Dermis microvascular lymphatic vessel endothelial cell (primary cell): Measurements from ENCODE around the gene ZSCAN1. TPM values are rescaled to one million over a fixed set of nuclear protein-coding genes. Genes with fewer than 3 reads are reported as not detected.
A peak's percentile ranks its signal among the peaks of the same experiment; 100 is the strongest.

Experiments used
- DNase-seq, 2 donors: peaks; one replicate each; pipeline versions ENCODE4 v3.0.0 to v3.0.0-alpha.2; 2010; ENCODE audit warnings: low read depth in 2 of 2
- total RNA-seq: library from RNA; depleted of rRNA; stranded (reverse); fragments of >200 nt; gene quantifications from 2 replicates; pipeline ENCODE4 v1.2.1, GENCODE V29; 2014

The ZSCAN1 gene
- total RNA-seq, 1 donor from 2014 or later: not detected

DNA sequence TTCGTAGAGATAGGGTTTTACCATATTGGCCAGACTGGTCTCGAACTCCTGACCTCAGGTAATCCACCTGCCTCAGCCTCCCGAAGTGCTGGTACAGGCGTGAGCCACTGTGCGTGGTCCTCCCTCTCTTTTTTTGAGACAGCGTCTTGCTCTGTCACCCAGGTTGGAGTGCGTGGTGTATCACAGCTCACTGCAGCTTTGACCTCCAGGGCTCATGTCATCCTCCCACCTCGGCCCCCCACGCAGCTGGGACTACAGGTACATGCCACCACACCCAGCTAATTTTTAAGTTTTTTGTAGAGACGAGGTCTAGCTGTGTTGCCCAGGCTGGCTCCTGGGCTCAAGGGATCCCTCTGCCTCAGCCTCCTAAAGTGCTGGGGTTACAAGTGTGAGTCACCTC is 46.0 kb downstream of the ZSCAN1 start:
- DNase-seq: no peak

DNA sequence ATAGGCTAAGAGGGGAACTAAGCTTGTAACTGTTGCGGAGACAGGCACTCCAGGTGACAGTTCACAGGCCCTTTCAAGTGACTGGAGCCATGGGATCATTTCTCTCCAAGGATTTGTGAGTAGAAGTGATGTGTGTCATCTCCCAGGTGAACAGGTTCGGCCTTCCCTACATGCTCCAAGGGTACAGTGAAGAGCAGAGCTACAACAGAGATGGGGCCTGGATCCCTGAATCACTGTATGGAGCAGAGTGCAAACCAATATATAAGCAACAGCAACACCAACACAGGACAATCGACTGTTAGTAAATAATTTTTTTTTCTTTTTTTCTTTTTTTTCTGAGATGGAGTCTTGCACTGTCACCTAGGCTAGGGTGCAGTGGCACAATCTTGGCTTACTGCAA is 49.2 kb downstream of the ZSCAN1 start:
- DNase-seq: no peak

DNA sequence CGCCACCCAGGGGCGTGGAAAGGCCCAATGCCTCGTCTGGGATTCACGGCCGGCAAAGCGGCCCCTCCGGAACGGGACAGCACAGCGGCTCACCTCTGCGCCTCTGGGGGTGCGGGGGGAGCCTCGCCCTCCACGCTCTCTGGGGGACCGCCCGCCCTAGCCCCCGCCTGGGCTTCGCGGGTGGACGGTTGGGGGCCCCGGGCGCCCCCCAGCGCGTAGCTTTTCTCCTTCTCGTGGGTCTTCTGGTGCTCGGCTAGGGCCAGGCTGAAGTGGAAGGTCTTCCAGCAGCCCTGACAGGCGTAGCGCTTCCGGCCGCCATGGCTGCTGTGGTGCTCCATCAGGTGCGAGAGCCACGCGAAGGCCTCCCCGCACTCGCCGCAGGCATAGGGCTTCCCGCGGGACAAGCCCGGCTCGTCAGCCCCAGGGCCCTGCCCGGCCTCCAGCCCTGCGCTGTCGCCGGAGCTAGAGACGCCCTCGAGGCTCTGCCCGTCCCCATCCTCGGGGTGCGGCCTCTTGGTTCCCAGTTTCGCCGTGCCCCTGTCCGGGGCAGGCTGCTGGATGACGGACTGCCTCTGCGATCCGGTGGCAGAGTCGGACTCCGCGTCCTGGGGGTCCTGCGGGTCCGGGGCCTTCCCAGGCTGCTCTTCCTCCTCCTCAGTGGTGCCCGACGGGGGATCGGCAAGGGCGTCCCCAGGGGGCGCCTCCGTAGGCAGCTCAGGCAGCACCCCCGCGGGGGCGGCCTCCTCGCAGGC is 50.9 kb downstream of the ZSCAN1 start:
- no peak for DNase-seq

DNA sequence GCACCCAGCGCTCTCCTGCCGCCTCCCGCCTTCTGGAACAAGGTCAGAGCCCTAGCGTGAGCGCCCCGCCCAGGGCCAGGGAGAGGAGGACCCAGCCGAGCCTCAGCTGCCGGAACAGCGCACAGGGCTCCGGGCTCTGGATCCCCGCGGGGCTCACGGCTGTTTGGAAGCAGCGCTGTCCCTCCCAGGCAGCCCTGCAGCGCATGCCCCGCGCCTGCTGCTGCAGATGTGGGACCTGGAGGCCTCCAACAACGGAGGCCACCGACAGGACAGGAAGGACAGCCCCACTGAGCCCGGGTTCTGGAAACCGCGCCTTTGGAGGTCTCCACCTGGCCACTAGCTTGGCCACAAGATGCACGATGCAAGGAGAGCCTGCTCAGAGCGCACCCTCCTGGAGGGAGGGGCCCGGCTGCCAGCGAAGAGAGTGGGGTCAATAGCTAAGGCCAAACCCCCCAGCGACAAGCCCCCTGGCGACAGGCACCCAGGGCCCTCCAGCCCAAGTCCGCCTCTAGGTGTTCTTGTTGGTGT is 51.6 kb downstream of the ZSCAN1 start:
- DNase-seq: no peak

DNA sequence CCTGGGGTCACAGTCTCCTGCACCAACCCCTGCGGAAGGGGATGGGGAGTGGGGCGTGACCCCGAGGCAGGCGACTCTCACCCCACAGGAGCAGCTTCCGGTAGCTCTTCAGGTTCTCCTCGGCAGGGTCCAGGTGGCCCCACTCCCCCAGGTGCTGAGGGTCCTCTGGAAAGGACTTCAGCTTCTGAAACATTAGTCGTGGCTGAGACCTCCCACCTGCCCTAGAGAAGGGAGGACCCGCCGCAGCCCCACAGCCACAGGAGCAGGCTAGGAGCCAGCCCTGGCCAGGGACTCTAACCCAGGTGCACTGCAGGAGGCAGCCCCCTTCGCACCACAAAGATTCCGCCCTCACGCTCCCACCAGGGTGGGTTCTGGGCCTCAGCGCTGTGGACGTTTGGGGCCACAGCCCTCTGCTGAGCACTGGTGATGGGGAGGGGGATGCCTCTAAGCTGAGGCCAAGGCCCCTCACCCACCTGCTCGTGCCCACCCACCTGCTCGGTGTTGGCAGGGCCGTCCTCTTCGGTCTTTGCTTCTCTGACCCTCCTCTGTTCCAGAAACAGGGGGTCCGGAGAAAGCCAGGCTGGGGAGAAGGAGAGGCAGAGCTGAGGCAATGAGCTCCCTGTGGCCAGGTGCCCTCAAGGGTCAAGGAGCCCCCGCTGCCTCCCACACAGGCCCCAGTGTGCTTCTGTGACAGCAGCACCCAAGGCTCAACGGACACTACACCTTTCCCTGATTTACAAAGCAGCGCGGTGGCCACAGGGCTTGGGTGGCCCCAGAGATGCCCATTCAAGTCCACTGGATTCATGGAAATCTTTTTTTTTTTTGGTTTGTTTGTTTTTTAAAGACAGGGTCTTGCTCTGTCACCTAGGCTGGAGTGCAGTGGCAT is 53.2 kb downstream of the ZSCAN1 start:
- no peak for DNase-seq

DNA sequence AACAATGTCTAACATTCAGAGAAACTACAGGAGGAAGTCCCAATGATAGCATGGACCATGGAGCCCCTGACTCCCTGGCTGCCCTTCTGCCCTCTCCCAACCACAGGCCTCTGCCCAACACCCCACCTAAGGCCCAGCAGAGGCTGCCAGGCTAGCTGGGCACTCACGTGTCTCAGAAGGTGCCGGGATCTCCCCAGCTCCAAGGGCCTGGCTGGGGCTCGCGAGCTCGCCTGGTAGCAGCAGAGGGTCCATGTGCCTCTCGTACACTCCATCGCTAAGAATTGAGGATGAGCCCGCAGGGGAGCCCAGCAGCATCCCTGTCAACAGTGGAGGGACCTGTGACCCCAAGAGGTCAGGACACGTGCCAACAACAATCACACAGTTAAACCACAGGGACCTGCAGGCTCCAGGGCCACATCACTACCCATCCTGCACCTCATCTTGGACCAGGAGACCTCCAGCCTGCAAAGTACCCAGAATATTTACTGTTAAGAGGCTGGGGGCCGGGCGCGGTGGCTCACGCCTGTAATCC is 54.8 kb downstream of the ZSCAN1 start:
- DNase-seq: no peak

DNA sequence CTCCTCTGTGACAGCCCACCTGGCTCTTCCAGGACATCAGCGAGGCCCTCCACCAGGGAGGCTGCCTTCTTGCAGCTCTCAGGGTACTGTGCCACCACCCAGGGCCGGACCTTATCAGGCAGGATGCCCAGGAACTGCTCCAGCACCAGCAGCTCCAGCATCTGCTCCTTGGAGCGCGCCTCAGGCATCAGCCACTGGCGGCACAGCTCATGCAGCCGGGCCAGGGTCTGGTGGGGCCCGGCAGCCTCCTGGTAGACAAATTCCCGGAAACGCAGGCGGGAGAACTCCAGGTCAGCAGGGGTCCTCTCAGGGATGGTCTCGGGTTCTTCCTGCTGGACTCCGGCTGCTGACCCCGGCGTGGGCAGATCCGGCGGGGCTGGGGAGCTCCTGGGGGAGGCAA is 56.0 kb downstream of the ZSCAN1 start:
- no peak for DNase-seq

DNA sequence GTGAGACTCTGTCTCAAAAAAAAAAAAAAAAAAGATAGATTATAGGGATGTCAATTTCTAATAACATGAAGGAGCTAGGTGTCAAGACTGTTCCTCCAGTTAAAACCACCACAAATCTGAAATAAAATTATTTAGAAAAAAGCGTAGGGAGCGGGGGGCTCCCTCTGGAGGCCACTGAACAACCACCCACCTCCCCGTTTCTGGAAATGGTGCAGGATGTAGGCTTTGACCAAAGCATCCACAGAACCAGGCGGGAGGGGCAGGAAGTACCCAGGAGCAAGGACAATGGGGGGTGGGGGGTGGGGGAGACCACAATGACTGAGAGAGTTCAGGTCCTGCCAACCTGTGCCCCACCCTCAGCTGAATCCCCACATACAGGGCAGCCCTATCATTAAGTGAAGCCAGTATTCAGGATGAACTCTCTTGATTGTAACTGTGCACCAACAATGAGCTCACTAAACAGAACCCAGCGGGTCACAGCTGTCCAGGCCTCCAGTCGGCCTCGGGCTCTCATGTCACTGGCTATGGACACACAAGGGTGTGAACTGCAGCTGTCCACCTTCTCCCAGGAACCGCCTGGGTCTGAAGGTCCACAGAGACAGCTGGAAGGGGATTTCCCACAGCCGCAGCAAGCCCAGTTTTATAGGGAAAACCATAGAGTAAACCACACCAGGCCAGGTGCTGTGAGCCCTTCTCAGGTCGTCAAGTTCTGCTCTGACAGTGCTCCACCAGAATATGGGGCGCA is 57.6 kb downstream of the ZSCAN1 start:
- DNase-seq: no peak

DNA sequence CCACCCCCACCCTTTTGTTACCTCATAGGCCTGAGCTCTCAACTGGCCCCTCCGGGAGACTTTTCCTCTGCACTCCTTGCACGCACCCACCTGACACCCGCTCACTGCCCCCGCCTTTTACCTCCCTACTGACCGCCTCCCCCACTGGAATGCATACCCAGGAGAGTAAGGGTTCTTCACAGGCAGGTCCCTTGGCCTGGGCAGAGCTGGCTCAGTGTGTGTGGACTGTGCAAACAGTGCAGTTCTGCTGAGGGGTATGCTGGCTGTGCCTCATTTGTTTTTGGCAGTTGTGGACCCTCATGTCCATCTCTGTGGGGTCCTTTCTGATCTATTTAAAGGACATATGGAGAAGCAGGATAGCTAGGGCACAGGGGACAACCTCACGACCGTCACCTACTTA is 59.2 kb downstream of the ZSCAN1 start:
- DNase-seq: no peak

DNA sequence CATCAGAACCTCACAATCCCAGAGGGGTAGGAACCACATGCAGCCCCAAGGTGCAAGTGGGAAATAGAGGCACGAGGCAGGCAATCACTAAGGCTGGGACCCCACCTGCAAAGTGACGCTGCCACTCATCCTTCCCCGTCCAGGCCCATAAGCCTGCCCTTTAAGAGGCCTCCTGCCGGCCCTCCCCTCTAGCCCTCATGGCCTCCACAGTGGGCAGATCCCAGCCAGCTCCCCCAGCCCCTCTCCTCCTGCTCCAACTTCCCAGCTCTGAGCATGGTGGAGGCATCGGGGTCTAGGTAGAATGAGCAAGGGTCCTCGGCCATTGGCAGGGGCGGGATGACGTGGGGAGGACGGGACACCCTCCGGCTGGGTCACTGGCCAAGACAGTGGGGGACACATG is 61.5 kb downstream of the ZSCAN1 start:
- DNase-seq: no peak

DNA sequence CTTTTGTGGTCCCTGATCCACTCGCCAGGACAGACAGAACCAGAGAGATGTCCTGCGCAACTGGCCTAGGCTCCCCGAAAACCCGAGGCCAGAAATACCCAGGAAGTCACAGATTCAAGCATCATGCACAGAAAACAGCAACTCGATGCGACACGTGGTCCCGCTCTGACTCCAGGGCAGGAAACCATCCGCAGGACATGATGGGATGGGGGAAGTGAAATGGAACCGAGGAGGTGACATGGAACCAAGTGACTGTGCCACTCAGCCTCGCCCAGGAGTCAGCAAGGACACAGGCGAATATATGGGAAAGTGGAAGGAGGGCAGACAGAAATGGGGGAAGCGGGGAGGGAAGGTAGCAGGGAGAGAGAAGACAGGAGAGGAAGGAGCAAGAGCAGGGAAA is 63.1 kb downstream of the ZSCAN1 start:
- no peak for DNase-seq

DNA sequence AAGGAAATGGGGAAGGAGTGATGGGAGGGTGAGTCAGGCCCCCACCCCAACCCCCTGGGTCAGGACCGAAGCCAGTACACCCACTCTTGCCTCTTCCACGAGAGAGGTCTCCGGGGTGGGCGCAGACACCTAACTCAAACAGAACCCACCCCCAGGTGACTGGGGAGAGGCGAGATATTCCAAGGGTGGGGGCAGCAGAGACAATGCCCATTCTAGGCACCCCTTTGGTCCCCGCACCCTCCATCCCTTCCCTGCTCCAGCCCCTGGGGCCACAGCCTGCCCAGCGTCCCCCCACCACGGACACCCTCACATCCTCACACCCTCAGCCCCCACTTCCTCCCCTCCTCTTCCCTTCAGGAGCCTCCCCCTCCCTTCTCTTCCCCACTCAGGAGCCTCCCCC is 63.5 kb downstream of the ZSCAN1 start:
- no peak for DNase-seq

DNA sequence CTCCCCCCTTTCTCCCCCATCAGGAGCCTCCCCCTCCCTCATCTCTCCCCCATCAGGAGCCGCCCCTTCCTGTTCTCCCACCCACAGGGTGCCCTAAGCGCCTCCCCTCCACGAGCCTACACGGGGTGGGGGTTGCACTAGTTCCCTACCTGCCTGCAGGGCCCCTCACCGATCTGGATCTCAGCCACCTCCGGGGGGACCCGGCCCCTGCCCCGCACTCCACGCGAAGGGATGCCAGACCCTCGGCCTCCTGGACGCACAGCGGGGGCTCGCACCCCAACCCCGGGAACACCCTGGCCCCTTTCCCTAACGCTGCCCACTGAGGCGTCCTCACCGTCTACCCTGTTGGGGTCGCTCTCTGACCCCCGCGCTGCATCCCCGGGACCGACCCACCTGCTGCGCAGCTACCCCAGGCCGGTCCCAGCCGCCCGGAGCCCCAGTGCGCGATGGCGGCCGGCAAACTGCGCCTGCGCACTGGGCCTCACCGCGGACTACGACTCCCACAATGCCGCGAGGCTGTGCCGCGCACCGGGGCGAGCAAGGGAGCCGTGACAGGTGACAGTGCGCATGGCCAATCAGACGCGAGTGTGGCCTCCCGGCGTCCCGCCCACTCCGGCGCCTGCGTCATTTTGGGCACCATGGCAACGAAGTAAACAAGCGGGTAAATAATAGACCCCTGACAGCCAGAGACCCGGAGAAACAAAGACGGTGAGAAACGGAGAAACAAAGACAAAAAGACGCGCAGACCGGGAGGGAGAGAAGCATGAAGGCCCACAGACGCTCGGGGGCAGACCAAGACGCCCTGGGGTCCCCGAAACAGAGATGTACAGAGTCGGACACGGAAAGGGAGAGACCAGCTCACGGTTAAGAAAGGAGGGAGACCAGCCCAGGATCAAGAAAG is 64.2 kb downstream of the ZSCAN1 start, which contains the start of gene ZSCAN18:
TSS of gene ZSCAN18 (minus strand) at position 451 of the 901 bp plus-strand sequence. CDS start 7,964 bp downstream, outside the sequence.
- DNase-seq: peak; percentile 85 to 92

DNA sequence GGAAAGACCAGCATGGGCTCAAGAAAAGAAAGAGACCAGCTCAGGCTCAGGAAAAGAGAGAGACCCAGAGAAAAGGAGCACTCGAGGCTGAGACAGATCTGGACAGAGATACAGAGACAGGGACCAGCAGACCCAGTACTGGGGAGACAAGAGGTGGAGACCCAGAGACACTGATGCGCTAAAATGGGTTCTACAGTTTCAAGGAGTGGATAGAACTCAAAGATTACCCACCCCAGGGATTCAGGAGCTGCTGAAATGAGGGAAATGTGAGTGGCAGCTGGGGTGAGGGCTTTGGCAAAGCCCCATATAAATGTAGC is 64.8 kb downstream of the ZSCAN1 start:
- no peak for DNase-seq

Other genes with a start within 250 kb of the ZSCAN1 start
- gene ZNF552, start 219.1 kb upstream of the ZSCAN1 start, total RNA-seq: 7.2 and 7.5 TPM in 2 replicates
- gene ZNF587B, start 203.7 kb upstream of the ZSCAN1 start, total RNA-seq: 13.5 and 14.5 TPM in 2 replicates
- gene ZNF587, start 184.2 kb upstream of the ZSCAN1 start, total RNA-seq: 15.4 and 15.7 TPM in 2 replicates
- gene ZNF814, start 145.0 kb upstream of the ZSCAN1 start, total RNA-seq: 2.3 and 4.0 TPM in 2 replicates
- 9.4 and 9.6 TPM in 2 replicates for gene ZNF417, start 117.4 kb upstream of the ZSCAN1 start, total RNA-seq
- gene ZNF418, start 98.6 kb upstream of the ZSCAN1 start, total RNA-seq: 1.4 and 2.3 TPM in 2 replicates
- gene ZNF256, start 86.3 kb upstream of the ZSCAN1 start, total RNA-seq: 3.3 and 5.2 TPM in 2 replicates
- 0.13 TPM in 2 replicates for gene C19orf18, start 59.5 kb upstream of the ZSCAN1 start, total RNA-seq
- gene ZNF606, start 31.2 kb upstream of the ZSCAN1 start, total RNA-seq: 4.1 and 9.4 TPM in 2 replicates
- 0.64 and 1.8 TPM in 2 replicates for gene ZNF135, start 25.3 kb downstream of the ZSCAN1 start, total RNA-seq
- gene ZSCAN18, start 64.2 kb downstream of the ZSCAN1 start, total RNA-seq: 10.5 and 25.8 TPM in 2 replicates
- gene ZNF329, start 116.8 kb downstream of the ZSCAN1 start, total RNA-seq: 7.3 and 10.1 TPM in 2 replicates
- 9.6 and 13.5 TPM in 2 replicates for gene ZNF274, start 149.0 kb downstream of the ZSCAN1 start, total RNA-seq
- 39.0 and 47.8 TPM in 2 replicates for gene ZNF544, start 194.9 kb downstream of the ZSCAN1 start, total RNA-seq
- gene ZNF8, start 244.9 kb downstream of the ZSCAN1 start, total RNA-seq: 3.0 and 4.8 TPM in 2 replicates